ENCODE measurements around the gene GFY.
A peak's percentile ranks its signal among the peaks of the same experiment; 100 is the strongest.
"Not testable (repeated sequence)": the region's sequence is repeated elsewhere in the genome, so short reads cannot be mapped to it uniquely, and the experiment has no call there.

The GFY gene

DNA sequence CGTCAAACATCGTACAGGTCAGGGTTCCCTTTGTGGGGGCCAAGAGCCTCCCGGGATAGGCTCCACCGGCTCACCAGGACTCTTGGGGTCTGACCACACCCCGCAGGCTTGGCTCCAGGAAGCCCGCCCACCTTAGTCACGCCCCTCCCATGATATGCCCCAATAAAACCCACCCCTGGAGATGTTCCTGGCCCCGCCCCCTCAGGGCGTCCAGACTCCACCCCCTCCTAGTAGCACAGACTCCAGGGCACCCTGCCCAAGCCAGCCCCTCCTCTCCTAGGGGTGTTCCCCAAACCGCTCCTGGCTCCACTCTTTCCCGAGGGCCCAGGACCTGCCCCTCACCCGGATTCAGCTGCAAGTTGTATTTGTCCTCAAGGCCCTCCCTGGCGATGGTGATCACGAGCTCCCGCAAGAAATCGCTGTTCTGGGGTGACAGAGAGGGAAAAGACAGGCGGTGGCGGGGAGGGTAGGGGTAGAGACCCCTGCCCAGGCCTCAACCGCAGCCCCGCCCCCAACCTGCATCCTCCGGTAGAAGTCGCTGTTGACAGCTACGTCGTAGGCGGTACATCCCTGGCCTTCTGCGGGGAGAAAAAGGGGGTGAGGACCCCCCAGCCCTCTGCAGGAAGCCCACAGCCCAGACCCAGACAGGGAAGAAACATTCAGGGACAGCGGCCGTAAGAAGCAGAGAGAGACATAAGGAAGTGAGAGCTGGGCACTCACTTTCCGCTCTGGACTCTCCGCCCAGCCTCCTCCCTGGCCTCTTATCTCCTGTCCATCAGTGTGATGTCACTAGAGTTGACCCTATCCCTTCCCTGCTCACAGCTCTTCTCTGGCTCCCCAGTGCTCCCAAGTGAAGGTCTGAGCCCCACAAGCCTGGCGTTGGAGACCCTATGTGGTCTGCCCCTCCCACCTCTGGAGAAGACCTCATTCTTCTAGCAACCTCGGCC lies 22.6 kb downstream of the GFY start:
- DNase-seq: no peak

GRCh38 chr19:49448432-49448786 lies 23.2 kb downstream of the GFY start:
- DNase-seq: no peak

DNA sequence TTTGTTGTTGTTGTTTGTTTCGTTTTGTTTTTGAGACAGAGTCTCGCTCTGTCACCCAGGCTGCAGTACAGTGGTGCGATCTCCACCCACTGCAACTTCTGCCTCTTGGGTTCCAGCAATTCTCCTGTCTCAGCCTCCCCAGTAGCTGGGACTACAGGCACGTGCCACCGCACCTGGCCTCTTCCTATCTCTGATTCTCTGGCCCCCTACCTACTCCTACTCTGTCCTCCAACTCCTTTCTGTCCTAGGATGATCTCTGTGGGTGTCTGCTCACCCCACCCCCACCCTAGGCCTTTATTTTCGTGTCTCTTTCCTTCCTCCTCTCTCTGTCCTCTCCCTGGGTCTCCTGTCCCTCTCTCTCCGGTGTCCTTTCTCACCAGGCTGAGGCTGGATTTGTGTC lies 25.2 kb downstream of the GFY start:
- no peak for DNase-seq

- DNase-seq: peak; percentile 98
These were observed 26.4 kb downstream of the GFY start, which contains the start of gene PIH1D1 for GRCh38 chr19:49451430-49452181. Gene PIH1D1, minus strand, starts transcription at chr19:49451814. Its CDS starts 240 bp downstream, at chr19:49451574.

DNA sequence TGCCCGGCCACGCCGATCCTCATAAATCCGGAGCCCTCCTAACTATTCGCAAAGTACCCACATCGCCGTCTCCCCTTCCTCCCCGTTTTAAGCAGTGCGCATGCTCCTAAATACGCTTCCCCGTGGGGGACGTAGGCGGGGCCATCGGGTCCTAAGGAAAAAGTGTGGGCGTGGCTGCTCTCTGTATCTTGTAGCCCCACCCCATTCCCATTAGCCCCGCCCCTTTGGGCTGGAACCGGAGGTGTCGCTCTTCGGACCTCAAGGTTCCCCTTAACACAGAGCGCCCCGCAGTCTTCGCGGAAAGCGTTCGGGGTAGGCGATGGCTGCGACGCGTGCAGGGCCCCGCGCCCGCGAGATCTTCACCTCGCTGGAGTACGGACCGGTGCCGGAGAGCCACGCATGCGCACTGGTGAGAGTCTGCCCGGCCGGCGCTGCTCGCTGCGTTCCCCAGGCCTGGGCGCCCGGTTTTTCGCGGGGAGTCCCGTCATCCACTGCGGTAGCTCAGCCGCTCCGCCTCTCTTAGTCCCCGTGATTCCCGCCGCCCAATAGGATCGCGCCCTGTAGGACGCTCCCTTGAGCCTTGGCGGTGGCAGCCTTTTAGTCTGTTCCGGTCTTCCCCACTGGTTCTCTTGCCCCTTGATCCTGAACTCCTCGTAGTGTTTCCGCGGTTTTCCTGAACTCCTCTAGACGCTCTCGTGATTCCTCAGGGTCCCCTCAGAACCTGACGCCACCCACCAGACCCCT lies 28.0 kb downstream of the GFY start, which contains the start of gene ALDH16A1:
Gene ALDH16A1, plus strand, starts transcription at position 213 of the 744 bp plus-strand sequence. Its CDS starts 107 bp downstream, at position 320.
- DNase-seq: peak; percentile 94

DNA sequence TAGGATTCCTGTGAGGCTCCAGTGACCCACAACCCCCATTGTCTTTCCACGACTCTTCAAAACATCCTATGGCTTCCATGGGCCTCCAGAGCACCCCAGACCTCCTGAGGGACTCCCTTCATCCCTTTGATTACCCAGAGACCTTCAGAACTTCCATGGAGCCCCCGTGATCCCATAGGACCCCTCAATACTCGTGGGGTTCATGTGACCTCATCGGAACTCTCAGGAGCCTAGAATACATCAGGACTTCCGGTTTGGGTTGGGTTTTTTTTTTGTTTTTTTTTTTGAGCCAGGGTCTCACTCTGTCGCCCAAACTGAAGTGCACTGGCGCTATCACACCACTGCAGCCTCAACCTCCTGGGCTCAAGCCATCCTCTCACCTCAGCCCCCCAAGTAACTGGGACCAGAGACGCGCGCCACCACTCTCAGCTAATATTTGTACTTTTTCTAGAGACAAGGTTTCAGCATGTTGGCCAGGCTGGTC lies 28.6 kb downstream of the GFY start:
- no peak for DNase-seq

DNA sequence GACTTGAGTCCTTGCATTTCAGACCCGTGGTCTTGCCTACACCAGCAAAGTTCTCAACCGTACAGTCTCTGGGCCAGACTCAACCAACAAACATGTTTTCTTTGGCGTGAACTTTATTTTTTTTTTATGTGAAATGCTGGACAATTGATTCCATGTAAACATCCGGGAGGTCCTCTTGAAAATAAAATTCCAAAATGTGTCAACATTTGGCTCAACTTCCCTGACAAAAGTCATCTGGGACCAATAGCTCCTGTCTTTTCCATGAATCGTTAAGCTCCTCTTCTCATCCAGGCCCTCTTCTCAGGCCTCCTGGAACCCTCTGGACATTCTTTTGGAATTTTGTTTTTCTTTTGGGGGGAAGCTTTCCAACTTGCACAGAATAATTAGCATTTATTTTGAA lies 30.6 kb downstream of the GFY start:
- no peak for DNase-seq

GRCh38 chr19:49456326-49456725 lies 31.1 kb downstream of the GFY start:
- DNase-seq: no peak

- DNase-seq: no peak
These were observed 33.3 kb downstream of the GFY start for GRCh38 chr19:49458567-49458903.

- no peak for DNase-seq
These were observed 34.2 kb downstream of the GFY start for GRCh38 chr19:49459388-49459787.

GRCh38 chr19:49461130-49461529 lies 35.9 kb downstream of the GFY start:
- DNase-seq: not testable (repeated sequence)

GRCh38 chr19:49461656-49462055 lies 36.5 kb downstream of the GFY start:
- no peak for DNase-seq

GRCh38 chr19:49462492-49462891 lies 37.3 kb downstream of the GFY start:
- no peak for DNase-seq

GRCh38 chr19:49463960-49464740 lies 39.0 kb downstream of the GFY start:
- no peak for DNase-seq

DNA sequence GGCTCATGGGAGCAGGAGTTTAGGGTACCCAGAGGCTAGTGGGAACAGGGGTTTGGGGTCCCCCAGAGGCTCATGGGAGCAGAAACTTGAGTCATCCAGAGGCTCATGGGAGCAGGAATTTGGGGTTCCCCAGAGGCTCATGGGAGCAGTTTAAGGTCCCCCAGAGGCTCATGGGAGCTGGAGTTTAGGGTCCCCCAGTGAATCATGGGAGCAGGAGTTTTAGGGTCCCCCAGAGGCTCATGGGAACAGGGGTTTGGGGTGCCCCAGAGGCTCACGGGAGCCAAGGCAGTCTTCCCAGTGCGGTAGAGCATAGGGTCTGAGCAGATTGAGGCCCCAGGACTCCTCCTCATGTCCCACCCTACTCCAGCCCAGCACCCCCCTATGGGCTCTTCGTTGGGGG lies 40.2 kb downstream of the GFY start:
- DNase-seq: no peak

GRCh38 chr19:49468199-49468598 lies 43.0 kb downstream of the GFY start:
- DNase-seq: no peak

DNA sequence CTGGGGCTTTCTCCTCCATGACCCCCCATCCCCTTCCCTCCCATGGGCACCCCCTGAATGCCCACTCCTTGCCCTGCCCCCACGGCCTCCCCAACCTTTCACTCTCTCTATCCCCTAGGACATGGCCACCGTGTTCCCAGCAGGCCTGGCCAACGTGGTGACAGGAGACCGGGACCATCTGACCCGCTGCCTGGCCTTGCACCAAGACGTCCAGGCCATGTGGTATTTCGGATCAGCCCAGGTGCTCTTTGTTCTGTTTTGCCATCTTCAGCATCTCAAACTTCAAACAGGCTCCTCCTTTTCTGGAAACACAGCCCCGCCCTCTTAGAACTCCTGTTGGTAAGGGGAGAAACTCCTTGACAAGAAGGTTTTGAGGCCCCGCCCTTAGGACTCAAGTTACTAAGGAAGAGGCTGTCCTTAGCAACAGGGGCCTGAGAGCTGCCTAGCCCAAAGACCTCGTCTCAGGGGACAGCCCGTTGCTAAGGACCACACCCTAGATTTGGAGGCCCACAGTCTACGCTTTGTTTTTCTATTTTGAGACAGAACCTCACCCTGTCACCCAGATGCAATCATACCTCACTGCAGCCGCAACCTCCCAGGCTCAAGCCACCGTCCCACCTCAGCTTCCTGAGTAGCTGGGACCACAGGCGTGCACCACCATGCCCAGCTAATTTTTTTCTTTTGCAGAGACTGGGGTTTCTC lies 43.7 kb downstream of the GFY start:
- no peak for DNase-seq

DNA sequence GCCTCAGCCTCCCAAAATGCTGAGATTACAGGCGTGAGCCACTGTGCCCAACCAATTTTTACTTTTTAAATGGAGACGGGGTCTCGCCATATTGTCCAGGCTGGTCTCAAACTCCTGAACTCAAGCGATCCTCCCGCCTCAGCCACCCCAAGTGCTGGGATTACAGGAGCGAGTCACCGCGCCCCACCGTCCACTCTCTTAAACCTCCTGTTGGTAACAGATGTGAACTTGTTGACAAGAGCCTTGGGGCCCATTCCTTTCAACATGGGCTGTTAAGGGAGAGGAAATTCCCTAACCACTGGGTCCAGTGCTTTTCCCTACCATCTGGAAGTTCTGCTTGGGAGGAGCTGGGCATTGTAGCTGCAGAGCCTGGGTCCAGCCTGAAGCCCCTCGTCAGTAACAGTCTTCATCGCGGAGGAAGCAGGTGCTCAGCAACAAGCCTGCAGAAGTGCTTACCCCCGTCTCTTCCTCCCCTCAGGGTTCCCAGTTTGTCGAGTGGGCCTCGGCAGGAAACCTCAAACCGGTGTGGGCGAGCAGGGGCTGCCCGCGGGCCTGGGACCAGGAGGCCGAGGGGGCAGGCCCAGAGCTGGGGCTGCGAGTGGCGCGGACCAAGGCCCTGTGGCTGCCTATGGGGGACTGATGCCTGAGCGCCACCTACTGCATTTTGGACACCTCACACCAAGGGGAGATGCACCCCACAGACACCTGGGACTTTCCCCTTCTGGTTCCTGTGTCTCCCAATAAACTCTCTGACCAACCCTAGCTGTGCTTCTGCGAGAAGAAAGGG lies 44.8 kb downstream of the GFY start:
- DNase-seq: no peak

- no peak for DNase-seq
These were observed 45.4 kb downstream of the GFY start for GRCh38 chr19:49470615-49470978.

DNA sequence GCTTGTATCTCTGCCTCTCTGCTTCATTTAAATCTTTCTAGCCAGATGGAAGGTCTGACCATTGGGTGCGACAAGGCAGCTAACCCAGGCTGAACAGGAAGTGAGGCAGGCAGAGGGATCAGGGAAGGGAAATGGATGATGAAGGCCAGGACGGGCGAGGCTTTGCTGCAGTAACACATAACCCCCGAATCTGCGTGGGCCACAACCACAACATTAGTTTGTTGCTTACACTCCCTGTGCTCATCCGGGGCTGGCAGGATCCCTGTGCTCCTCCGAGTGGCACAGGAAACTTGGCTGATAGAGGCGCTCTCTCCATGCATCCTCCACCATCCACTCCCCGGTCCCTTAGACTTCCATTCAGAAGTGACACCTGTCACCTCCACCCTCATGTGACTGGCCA lies 47.7 kb downstream of the GFY start:
- no peak for DNase-seq

GRCh38 chr19:49473501-49473867 lies 48.3 kb downstream of the GFY start:
- DNase-seq: not testable (repeated sequence)

All from NCI-H1092 (cell line).